A549 (cell line): Measurements from ENCODE around the gene PFDN2. TPM values are rescaled to one million over a fixed set of nuclear protein-coding genes. Genes with fewer than 3 reads are reported as not detected.

Experiments used
- ATAC-seq, 2 experiments: fragments of 200-7000 bp in 1 of 2; fragments of >200 bp in 1 of 2; cut with Nextera tagmentation in 1 of 2; cut with Tn5 transposase in 1 of 2; 3 replicates each; pipeline versions ENCODE4 v1.8.0 to v1.9.1; 2018 to 2020; ENCODE audit warnings: mild to moderate bottlenecking in 1 of 2, moderate library complexity in 1 of 2
- CTCF ChIA-PET: fragments of 300-600 bp; sonication (Branson Sonifier 250); formaldehyde crosslinking; extraction: SDS; loops from one replicate; lab custom pipeline; 2021; ENCODE audit warnings: antibody characterized with exemption, inconsistent platforms; lab: Yijun Ruan, JAX
- POLR2A ChIA-PET: fragments of 350-600 bp; formaldehyde crosslinking; extraction: SDS; loops from one replicate; lab custom pipeline; 2021; ENCODE audit warnings: antibody characterized with exemption, inconsistent platforms; lab: Yijun Ruan, JAX
- DNase-seq, 2 experiments: peaks; one replicate each; pipeline versions ENCODE4 v3.0.0 to v3.0.0-alpha.2; 2011 to 2016; ENCODE audit warnings: low read depth in 1 of 2, low spot score in 1 of 2
- FAIRE-seq: peaks from 2 replicates; lab custom pipeline; 2011; peaks lifted over from hg19 to GRCh38; lab: Jason Lieb, UNC
- H3K27ac ChIP-seq, 2 experiments: fragments of >200 bp; sonication (Bioruptor Twin); formaldehyde crosslinking; 3 replicates each; pipeline ENCODE4 v1.5.1; 2016 to 2017
- H3K4me1 ChIP-seq: fragments of >200 bp; sonication (Bioruptor Twin); formaldehyde crosslinking; 3 replicates; pipeline ENCODE4 v1.6.1; 2016
- H3K4me2 ChIP-seq: fragments of >200 bp; sonication (Bioruptor Twin); formaldehyde crosslinking; 3 replicates; pipeline ENCODE4 v1.6.1; 2016
- H3K4me3 ChIP-seq: fragments of >200 bp; sonication (Bioruptor Twin); formaldehyde crosslinking; 3 replicates; pipeline ENCODE4 v1.5.1; 2016
- H3K9me3 ChIP-seq: fragments of >200 bp; sonication (Bioruptor Twin); formaldehyde crosslinking; 3 replicates; pipeline ENCODE4 v1.6.1; 2016
- ATOH8 ChIP-seq: fragments of 250-450 bp; sonication (Bioruptor Pico); IDR thresholded peaks from 2 replicates; pipeline ENCODE4 v1.5.0; 2020; ENCODE audit warnings: low read depth, mild to moderate bottlenecking, moderate library complexity
- CEBPB ChIP-seq, 2 experiments: fragments of >200 bp in 1 of 2; sonication (Bioruptor Twin) in 1 of 2; formaldehyde crosslinking in 1 of 2; IDR thresholded peaks; 2 replicates each; pipeline ENCODE4 v1.6.1; 2012 to 2016
- CHD2 ChIP-seq: fragments of 150-350 bp; IDR thresholded peaks from 2 replicates; pipeline ENCODE4 v1.6.1; 2014; ENCODE audit warnings: low read length; ENCODE audit not compliant: partially characterized antibody
- EHF ChIP-seq: fragments of 250-450 bp; sonication (Bioruptor Pico); IDR thresholded peaks from 2 replicates; pipeline ENCODE4 v1.5.0; 2020; ENCODE audit warnings: mild to moderate bottlenecking
- ELK1 ChIP-seq: fragments of 150-350 bp; IDR thresholded peaks from 2 replicates; pipeline ENCODE4 v1.6.1; 2014; ENCODE audit warnings: low read depth, mild to moderate bottlenecking, low read length
- GATA3 ChIP-seq: IDR thresholded peaks from 2 replicates; pipeline ENCODE4 v1.6.1; 2012; ENCODE audit warnings: borderline replicate concordance
- HMGXB4 ChIP-seq: fragments of 250-450 bp; sonication (Bioruptor Pico); IDR thresholded peaks from 2 replicates; pipeline ENCODE4 v1.5.0; 2021; ENCODE audit warnings: mild to moderate bottlenecking, moderate library complexity, borderline replicate concordance
- HOXA7 ChIP-seq: fragments of 250-450 bp; sonication (Bioruptor Pico); IDR thresholded peaks from 2 replicates; pipeline ENCODE4 v1.5.0; 2020; ENCODE audit warnings: mild to moderate bottlenecking, moderate library complexity
- HOXB13 ChIP-seq: fragments of 250-450 bp; sonication (Bioruptor Pico); IDR thresholded peaks from 2 replicates; pipeline ENCODE4 v1.5.0; 2020; ENCODE audit warnings: low read depth, mild to moderate bottlenecking, moderate library complexity
- HOXB5 ChIP-seq: fragments of 250-450 bp; sonication (Bioruptor Pico); IDR thresholded peaks from 2 replicates; pipeline ENCODE4 v1.5.0; 2020; ENCODE audit warnings: mild to moderate bottlenecking, moderate library complexity
- JUN ChIP-seq, 2 experiments: fragments of >200 bp; sonication (Bioruptor Twin); formaldehyde crosslinking; IDR thresholded peaks; 2 replicates in 1 of 2; 3 replicates in 1 of 2; pipeline ENCODE4 v1.6.1; 2016 to 2017
- JUNB ChIP-seq: fragments of >200 bp; sonication (Bioruptor Twin); formaldehyde crosslinking; IDR thresholded peaks from 2 replicates; pipeline ENCODE4 v1.6.1; 2016
- KDM1A ChIP-seq: fragments of 200-600 bp; sonication (generic); IDR thresholded peaks from 2 replicates; pipeline ENCODE4 v1.6.1; 2016; ENCODE audit warnings: low read depth, mild to moderate bottlenecking
- KDM5A ChIP-seq: fragments of 200-600 bp; sonication (generic); IDR thresholded peaks from 2 replicates; pipeline ENCODE4 v1.6.1; 2016; ENCODE audit warnings: antibody characterized with exemption, mild to moderate bottlenecking
- MAZ ChIP-seq: fragments of 150-350 bp; IDR thresholded peaks from 2 replicates; pipeline ENCODE4 v1.6.1; 2014; ENCODE audit warnings: antibody characterized with exemption, low read depth, low read length, borderline replicate concordance
- MYC ChIP-seq: IDR thresholded peaks from 2 replicates; pipeline ENCODE4 v1.6.1; 2012; ENCODE audit warnings: mild to moderate bottlenecking, inconsistent platforms, low read length, improper control_type of control experiment, borderline replicate concordance
- NFE2L2 ChIP-seq: fragments of 150-350 bp; conservative IDR thresholded peaks from 2 replicates; pipeline ENCODE4 v1.6.1; 2014; ENCODE audit warnings: low read length
- NR3C1 ChIP-seq: fragments of >200 bp; sonication (Bioruptor Twin); formaldehyde crosslinking; IDR thresholded peaks from 3 replicates; pipeline ENCODE4 v1.6.1; 2017
- POLR2A ChIP-seq: IDR thresholded peaks from 2 replicates; pipeline ENCODE4 v1.6.1; 2012; ENCODE audit warnings: mild to moderate bottlenecking, low read length
- TP53 ChIP-seq: fragments of 250-450 bp; sonication (Bioruptor Pico); IDR thresholded peaks from 2 replicates; pipeline ENCODE4 v1.5.0; 2021; ENCODE audit warnings: mild to moderate bottlenecking, moderate library complexity
- ZFP36 ChIP-seq: fragments of 450-650 bp; IDR thresholded peaks from 2 replicates; pipeline ENCODE4 v1.6.1; 2014; ENCODE audit warnings: borderline replicate concordance; ENCODE audit not compliant: partially characterized antibody
- ZNF302 ChIP-seq: fragments of 250-450 bp; sonication (Bioruptor Pico); IDR thresholded peaks from 2 replicates; pipeline ENCODE4 v1.9.0; 2021; ENCODE audit warnings: inconsistent platforms, mild to moderate bottlenecking, moderate library complexity
- WGBS: methylation state at CpG from one replicate; pipeline ENCODE4 v1.1.6; 2017; ENCODE audit errors: missing lambda C conversion rate; 5-methylcytosine and 5-hydroxymethylcytosine counted together
- polyA plus RNA-seq, 4 experiments: library from polyadenylated mRNA; depleted of rRNA in 3 of 4; stranded (reverse); fragments of >200 nt; fragmentation: RNase III in 1 of 4; extraction: RNeasy Plus Mini Kit Qiagen cat#74134 plus additional on column Dnase treatment in 1 of 4; gene quantifications; 2 replicates in 3 of 4; 3 replicates in 1 of 4; pipeline ENCODE4 v1.2.3, GENCODE V29; 2011 to 2017
- TF ChIP-seq, protein P1 (sequence below): fragments of >200 bp; sonication (Bioruptor Twin); formaldehyde crosslinking; IDR thresholded peaks from 3 replicates; pipeline ENCODE4 v1.6.1; 2016
- TF ChIP-seq, protein P2 (sequence below): fragments of 450-650 bp; IDR thresholded peaks from 2 replicates; pipeline ENCODE4 v1.6.1; 2014; ENCODE audit warnings: antibody characterized with exemption
- TF ChIP-seq, protein P3 (sequence below): IDR thresholded peaks from 2 replicates; pipeline ENCODE4 v1.6.1; 2012; ENCODE audit warnings: low read depth, borderline replicate concordance

Gene PFDN2
- polyA plus RNA-seq, 2 of the 4 experiments (the other 2 are of a cell fraction): 179 to 187 TPM

GRCh38 chr1:161159913-161160243 lies 42.0 kb upstream of the PFDN2 start:
- Histone ChIP-seq H3K4me2 (peak overlapping the region; percentile 87), H3K27ac (peak overlapping the region; percentile 98), H3K9me3 (no peaks in the 10 kb centered on the region), H3K4me1 (peaks cover 11% of the 10 kb centered on the region), H3K4me3 (peak overlapping the region; percentile 97)
- DNase-seq (no peak), ATAC-seq (no peak), FAIRE-seq (no peak)
- WGBS: 22% methylated on average over 11 of the region's 11 CpGs
- CTCF ChIA-PET: interaction anchor here (1.2 to 2.8 kb wide), 2 partner anchors 11 to 44 kb away, joined by 5 to 7 read pairs; no protein-coding TSS in a partner anchor
- POLR2A ChIA-PET: no interaction called here
- no peak for TF ChIP-seq HOXA7 (CRISPR knock-in tag)
- TF ChIP-seq ZNF302: no peak
- no peak for TF ChIP-seq JUN (IDR thresholded peaks at IDR 0.05)
- TF ChIP-seq GATA3: no peak
- no peak for TF ChIP-seq CHD2
- no peak for TF ChIP-seq KDM1A
- no peak for TF ChIP-seq KDM5A
- no peak for TF ChIP-seq ATOH8 (CRISPR knock-in tag)
- no peak for TF ChIP-seq NR3C1
- no peak for TF ChIP-seq HMGXB4 (CRISPR knock-in tag)

DNA sequence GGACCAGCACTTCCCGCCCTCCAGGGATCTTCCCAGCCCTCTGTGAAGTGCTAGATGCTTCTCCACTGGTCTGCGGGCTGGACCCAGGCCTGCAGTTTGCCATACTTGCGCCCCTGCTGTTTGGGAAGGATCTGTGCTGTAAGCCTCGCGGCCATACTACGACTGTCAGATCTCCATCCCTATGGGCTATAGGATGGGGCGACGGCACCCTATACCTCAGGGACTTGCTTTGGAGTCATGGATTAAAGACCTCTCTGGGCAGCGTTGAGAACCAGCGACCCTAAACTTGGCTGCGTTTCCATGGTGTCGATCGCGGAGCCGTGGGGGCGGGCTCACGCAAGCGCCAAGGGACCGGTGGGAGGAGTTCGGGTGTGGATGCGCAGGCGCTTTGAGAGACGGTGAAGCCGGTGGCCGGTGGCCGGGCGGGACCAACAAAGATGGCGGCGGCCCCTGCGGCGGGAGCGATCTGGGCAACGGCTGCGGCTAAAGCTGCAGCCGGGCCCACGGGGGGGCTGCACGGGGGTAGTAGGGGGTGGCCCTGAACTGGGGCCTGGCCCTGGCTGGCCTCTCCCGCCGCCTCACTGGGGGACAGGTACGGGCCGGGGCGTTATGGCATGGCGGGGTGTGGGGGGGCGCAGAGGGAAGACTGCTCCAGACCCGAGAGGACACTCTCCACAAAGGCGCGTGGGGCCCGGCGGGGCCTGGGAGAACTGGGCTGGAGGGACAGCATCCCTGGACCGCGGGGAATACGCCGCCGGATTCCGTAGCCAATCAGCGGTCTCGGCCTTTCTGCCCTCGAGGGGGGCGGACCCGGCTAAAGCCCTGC lies 41.5 kb upstream of the PFDN2 start, which contains the start of gene USP21:
Gene USP21 (plus strand): TSS at position 414 of the 826 bp plus-strand sequence. CDS start 1,141 bp downstream, outside the sequence.
- Histone ChIP-seq H3K4me3 (peak within 1 kb of the TSS; percentile 97), H3K4me1 (peaks cover 14% of the 10 kb centered on the region), H3K27ac (peak within 1 kb of the TSS; percentile 98), H3K4me2 (peak within 1 kb of the TSS; percentile 87), H3K9me3 (no peaks in the 10 kb centered on the region)
- DNase-seq (peak; percentile 89 to 98), ATAC-seq (peak; percentile 86 to 94), FAIRE-seq (no peak)
- POLR2A ChIA-PET: interaction anchor here (0.5 to 0.7 kb wide), 2 partner anchors 17 to 148 kb away, joined by 3 read pairs; no protein-coding TSS in a partner anchor
- under 1% methylated on average over 32 of the region's 60 CpGs for WGBS
- CTCF ChIA-PET: interaction anchor here (1.2 to 2.8 kb wide), 5 partner anchors 12 to 88 kb away, joined by 5 to 11 read pairs (median 7); no protein-coding TSS in a partner anchor
- no peak for TF ChIP-seq CEBPB (IDR thresholded peaks at IDR 0.05)
- TF ChIP-seq MYC: 0 out of 2 replicates have a peak, but pooled peaks have one; percentile 22
- TF ChIP-seq, protein P1, sequence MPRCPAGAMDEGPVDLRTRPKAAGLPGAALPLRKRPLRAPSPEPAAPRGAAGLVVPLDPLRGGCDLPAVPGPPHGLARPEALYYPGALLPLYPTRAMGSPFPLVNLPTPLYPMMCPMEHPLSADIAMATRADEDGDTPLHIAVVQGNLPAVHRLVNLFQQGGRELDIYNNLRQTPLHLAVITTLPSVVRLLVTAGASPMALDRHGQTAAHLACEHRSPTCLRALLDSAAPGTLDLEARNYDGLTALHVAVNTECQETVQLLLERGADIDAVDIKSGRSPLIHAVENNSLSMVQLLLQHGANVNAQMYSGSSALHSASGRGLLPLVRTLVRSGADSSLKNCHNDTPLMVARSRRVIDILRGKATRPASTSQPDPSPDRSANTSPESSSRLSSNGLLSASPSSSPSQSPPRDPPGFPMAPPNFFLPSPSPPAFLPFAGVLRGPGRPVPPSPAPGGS: peak; percentile 70; the same call in 1 of the 3 replicates
- no peak for TF ChIP-seq EHF (CRISPR knock-in tag)
- no peak for TF ChIP-seq NFE2L2
- TF ChIP-seq, protein P2, sequence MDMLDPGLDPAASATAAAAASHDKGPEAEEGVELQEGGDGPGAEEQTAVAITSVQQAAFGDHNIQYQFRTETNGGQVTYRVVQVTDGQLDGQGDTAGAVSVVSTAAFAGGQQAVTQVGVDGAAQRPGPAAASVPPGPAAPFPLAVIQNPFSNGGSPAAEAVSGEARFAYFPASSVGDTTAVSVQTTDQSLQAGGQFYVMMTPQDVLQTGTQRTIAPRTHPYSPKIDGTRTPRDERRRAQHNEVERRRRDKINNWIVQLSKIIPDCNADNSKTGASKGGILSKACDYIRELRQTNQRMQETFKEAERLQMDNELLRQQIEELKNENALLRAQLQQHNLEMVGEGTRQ: no peak
- TF ChIP-seq HOXB5 (CRISPR knock-in tag): no peak
- no peak for TF ChIP-seq JUNB
- TF ChIP-seq MAZ: no peak
- no peak for TF ChIP-seq HOXB13 (CRISPR knock-in tag)
- TF ChIP-seq JUN (IDR thresholded peaks at IDR 0.05): peak; percentile 75 to 94
- peak; percentile 76 for TF ChIP-seq KDM5A
- peak; percentile 64 for TF ChIP-seq POLR2A
- TF ChIP-seq ZFP36: no peak
- TF ChIP-seq ELK1: no peak
- TF ChIP-seq, protein P3, sequence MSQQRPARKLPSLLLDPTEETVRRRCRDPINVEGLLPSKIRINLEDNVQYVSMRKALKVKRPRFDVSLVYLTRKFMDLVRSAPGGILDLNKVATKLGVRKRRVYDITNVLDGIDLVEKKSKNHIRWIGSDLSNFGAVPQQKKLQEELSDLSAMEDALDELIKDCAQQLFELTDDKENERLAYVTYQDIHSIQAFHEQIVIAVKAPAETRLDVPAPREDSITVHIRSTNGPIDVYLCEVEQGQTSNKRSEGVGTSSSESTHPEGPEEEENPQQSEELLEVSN: no peak
- TF ChIP-seq HMGXB4 (CRISPR knock-in tag): no peak
- TF ChIP-seq TP53: no peak
